Omental fat pad (tissue), 4 donors: ENCODE measurements around the gene IER3. TPM values are rescaled to one million over a fixed set of nuclear protein-coding genes. Genes with fewer than 3 reads are reported as not detected.

Experiments used
- ATAC-seq: fragments of 150-250 bp; one replicate; pipeline ENCODE4 v1.9.1; 2016; ENCODE audit warnings: mild to moderate bottlenecking, moderate library complexity; ENCODE audit not compliant: low FRiP score
- DNase-seq: peaks from one replicate; pipeline ENCODE4 v3.0.0-alpha.2; 2019; ENCODE audit warnings: low spot score
- CTCF ChIP-seq, 3 donors: fragments of 450-650 bp; IDR thresholded peaks; one replicate each; pipeline ENCODE4 v1.5.1; 2016 to 2017; ENCODE audit warnings: antibody characterized with exemption in 3 of 3, mild to moderate bottlenecking in 3 of 3, moderate library complexity in 2 of 3
- total RNA-seq, 4 donors: library from RNA; depleted of rRNA; stranded (reverse); fragments of >200 nt; gene quantifications; one replicate each; pipeline ENCODE4 v1.1.0, GENCODE V29; 2016

IER3 gene
- total RNA-seq, 4 donors from 2014 or later, result 6.8 to 224 (median 43.4) TPM

- no peak for TF ChIP-seq CTCF (IDR thresholded peaks at IDR 0.05)
- no peak for DNase-seq
- ATAC-seq, result no peak
These were observed 10.3 kb upstream of the IER3 start for GRCh38 chr6:30754631-30755030.

- DNase-seq, result peak; percentile 87
- no peak for TF ChIP-seq CTCF (IDR thresholded peaks at IDR 0.05)
- ATAC-seq, result peak; percentile 92
These were observed 8.0 kb upstream of the IER3 start for GRCh38 chr6:30752157-30752927.

- ATAC-seq (no peak), DNase-seq (no peak)
- TF ChIP-seq CTCF (IDR thresholded peaks at IDR 0.05), result no peak
These were observed 6.0 kb upstream of the IER3 start for GRCh38 chr6:30750379-30750668.

GRCh38 chr6:30749554-30750378, 5.4 kb upstream of the IER3 start:
- ATAC-seq (no peak), DNase-seq (no peak)
- TF ChIP-seq CTCF (IDR thresholded peaks at IDR 0.05), result no peak

- DNase-seq, result no peak
- TF ChIP-seq CTCF (IDR thresholded peaks at IDR 0.05), result no peak
- peak; percentile 2 for ATAC-seq
These were observed 4.6 kb upstream of the IER3 start for GRCh38 chr6:30748851-30749540.

- ATAC-seq (no peak), DNase-seq (no peak)
- TF ChIP-seq CTCF (IDR thresholded peaks at IDR 0.05), result no peak
These were observed 3.8 kb upstream of the IER3 start for GRCh38 chr6:30747902-30748769.
